Loucy (cell line): ENCODE results near the gene C2orf68.

Source experiments
- CTCF ChIP-seq: fragments of 200-600 bp; sonication (generic); conservative IDR thresholded peaks from 2 replicates; pipeline ENCODE4 v1.5.1; 2014; ENCODE audit warnings: mild to moderate bottlenecking, antibody characterized with exemption, low read length
- EZH2phosphoT487 ChIP-seq: fragments of 200-600 bp; IDR thresholded peaks from 2 replicates; pipeline ENCODE4 v1.6.1; 2018; ENCODE audit warnings: antibody characterized with exemption, mild to moderate bottlenecking, moderate library complexity, borderline replicate concordance

DNA sequence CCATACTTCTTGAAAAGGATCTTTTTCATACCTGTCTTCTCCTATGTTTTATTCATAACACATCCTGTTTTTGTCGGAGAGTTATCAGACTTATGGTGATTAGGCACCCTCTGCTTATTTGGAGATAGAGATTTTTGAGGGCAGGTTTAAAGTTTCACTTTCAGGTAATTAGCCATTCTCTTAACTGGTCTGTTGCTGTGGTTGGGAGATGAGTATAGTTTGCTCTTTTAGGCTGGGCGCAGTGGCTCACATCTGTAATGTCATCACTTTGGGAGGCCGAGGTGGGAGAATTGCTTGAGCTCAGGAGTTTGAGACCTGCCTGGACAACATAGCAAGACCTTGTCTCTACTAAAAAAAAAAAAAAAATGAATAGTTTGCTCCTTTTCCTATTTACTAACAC lies 30.9 kb upstream of the C2orf68 start:
- TF ChIP-seq CTCF (no peak), EZH2phosphoT487 (no peak)
